GM21390 (cell line): ENCODE results near the gene NFKBIE.

ENCODE experiments used
- ATAC-seq: cut with Tn5 transposase; IDR thresholded peaks from one replicate; pipeline ENCODE4 v1.9.1; 2021; ENCODE audit not compliant: unreplicated experiment

The NFKBIE gene

GRCh38 chr6:44260451-44261297 lies 4.7 kb downstream of the NFKBIE start:
- ATAC-seq, result no peak

GRCh38 chr6:44260011-44260410 lies 5.3 kb downstream of the NFKBIE start:
- ATAC-seq, result no peak

- no peak for ATAC-seq
These were observed 6.4 kb downstream of the NFKBIE start for GRCh38 chr6:44258921-44259320.

GRCh38 chr6:44258325-44258863 lies 7.0 kb downstream of the NFKBIE start:
- no peak for ATAC-seq

GRCh38 chr6:44257753-44258324 lies 7.5 kb downstream of the NFKBIE start:
- ATAC-seq, result peak; percentile 4

- ATAC-seq, result peak; percentile 47
These were observed 8.2 kb downstream of the NFKBIE start, which contains the start of gene SLC35B2 for GRCh38 chr6:44257025-44257752. SLC35B2 (minus strand) TSS chr6:44257528; CDS start chr6:44257410, 118 bp downstream.

- ATAC-seq, result no peak
These were observed 8.7 kb downstream of the NFKBIE start for GRCh38 chr6:44256775-44257024.

GRCh38 chr6:44255871-44256774 lies 9.2 kb downstream of the NFKBIE start:
- ATAC-seq, result no peak

GRCh38 chr6:44255105-44255808 lies 10.1 kb downstream of the NFKBIE start:
- ATAC-seq, result no peak

- ATAC-seq, result no peak
These were observed 10.9 kb downstream of the NFKBIE start for GRCh38 chr6:44254191-44255104.

GRCh38 chr6:44253307-44254101 lies 11.8 kb downstream of the NFKBIE start:
- ATAC-seq, result no peak

GRCh38 chr6:44251576-44252524 lies 13.5 kb downstream of the NFKBIE start:
- ATAC-seq, result no peak

GRCh38 chr6:44250718-44251123 lies 14.6 kb downstream of the NFKBIE start:
- ATAC-seq, result no peak

GRCh38 chr6:44250067-44250717 lies 15.2 kb downstream of the NFKBIE start:
- ATAC-seq, result no peak

- ATAC-seq, result no peak
These were observed 16.1 kb downstream of the NFKBIE start for GRCh38 chr6:44249082-44249748.

GRCh38 chr6:44248579-44248978 lies 16.8 kb downstream of the NFKBIE start:
- no peak for ATAC-seq
